Ishikawa (cell line): Measurements from ENCODE around the gene CBLC.

Experiments used
- CREB1 ChIP-seq: IDR thresholded peaks from 2 replicates; pipeline ENCODE4 v1.6.1; 2012; ENCODE audit warnings: low read depth
- EGR1 ChIP-seq: IDR thresholded peaks from 2 replicates; pipeline ENCODE4 v1.6.1; 2012
- EP300 ChIP-seq: IDR thresholded peaks from 2 replicates; pipeline ENCODE4 v1.6.1; 2012; ENCODE audit warnings: borderline replicate concordance
- NFIC ChIP-seq: IDR thresholded peaks from 2 replicates; pipeline ENCODE4 v1.6.1; 2012
- TAF1 ChIP-seq: IDR thresholded peaks from 2 replicates; pipeline ENCODE4 v1.6.1; 2012; ENCODE audit warnings: low read depth, mild to moderate bottlenecking
- TCF12 ChIP-seq: IDR thresholded peaks from 2 replicates; pipeline ENCODE4 v1.6.1; 2012; ENCODE audit warnings: low read depth
- YY1 ChIP-seq: IDR thresholded peaks from 2 replicates; pipeline ENCODE4 v1.6.1; 2012; ENCODE audit warnings: low read depth
- ZBTB7A ChIP-seq: IDR thresholded peaks from 2 replicates; pipeline ENCODE4 v1.6.1; 2012; ENCODE audit warnings: low read depth
- TF ChIP-seq, protein P1 (sequence below): IDR thresholded peaks from 2 replicates; pipeline ENCODE4 v1.6.1; 2012
- TF ChIP-seq, protein P2 (sequence below): IDR thresholded peaks from 2 replicates; pipeline ENCODE4 v1.6.1; 2012; ENCODE audit warnings: low read depth, mild to moderate bottlenecking

DNA sequence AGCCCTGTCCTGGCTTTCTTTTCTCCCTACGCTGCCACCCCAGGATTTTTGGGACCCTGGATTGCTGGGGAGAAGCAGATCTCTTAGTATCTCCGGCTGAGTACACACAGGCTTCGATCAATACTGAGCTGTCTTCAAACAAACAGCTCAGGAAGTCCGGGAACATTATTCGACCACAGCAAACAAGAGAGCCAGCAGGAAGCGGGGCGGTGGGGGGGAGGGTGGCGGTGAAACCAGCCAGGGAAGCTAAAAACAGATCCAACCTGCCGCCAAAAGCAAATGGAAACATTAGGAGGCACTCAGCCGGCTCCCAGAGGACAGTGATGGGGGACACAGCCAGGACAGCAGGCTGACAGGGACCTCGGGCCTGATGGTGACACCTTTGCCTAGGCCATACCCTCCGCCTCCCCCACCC lies 19.0 kb downstream of the CBLC start:
- no peak for TF ChIP-seq ZBTB7A
- no peak for TF ChIP-seq NFIC
- TF ChIP-seq YY1, result no peak
- TF ChIP-seq TAF1, result no peak
- TF ChIP-seq, protein P1, sequence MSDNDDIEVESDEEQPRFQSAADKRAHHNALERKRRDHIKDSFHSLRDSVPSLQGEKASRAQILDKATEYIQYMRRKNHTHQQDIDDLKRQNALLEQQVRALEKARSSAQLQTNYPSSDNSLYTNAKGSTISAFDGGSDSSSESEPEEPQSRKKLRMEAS, result no peak
- TF ChIP-seq EGR1, result no peak
- no peak for TF ChIP-seq TCF12
- TF ChIP-seq, protein P2, sequence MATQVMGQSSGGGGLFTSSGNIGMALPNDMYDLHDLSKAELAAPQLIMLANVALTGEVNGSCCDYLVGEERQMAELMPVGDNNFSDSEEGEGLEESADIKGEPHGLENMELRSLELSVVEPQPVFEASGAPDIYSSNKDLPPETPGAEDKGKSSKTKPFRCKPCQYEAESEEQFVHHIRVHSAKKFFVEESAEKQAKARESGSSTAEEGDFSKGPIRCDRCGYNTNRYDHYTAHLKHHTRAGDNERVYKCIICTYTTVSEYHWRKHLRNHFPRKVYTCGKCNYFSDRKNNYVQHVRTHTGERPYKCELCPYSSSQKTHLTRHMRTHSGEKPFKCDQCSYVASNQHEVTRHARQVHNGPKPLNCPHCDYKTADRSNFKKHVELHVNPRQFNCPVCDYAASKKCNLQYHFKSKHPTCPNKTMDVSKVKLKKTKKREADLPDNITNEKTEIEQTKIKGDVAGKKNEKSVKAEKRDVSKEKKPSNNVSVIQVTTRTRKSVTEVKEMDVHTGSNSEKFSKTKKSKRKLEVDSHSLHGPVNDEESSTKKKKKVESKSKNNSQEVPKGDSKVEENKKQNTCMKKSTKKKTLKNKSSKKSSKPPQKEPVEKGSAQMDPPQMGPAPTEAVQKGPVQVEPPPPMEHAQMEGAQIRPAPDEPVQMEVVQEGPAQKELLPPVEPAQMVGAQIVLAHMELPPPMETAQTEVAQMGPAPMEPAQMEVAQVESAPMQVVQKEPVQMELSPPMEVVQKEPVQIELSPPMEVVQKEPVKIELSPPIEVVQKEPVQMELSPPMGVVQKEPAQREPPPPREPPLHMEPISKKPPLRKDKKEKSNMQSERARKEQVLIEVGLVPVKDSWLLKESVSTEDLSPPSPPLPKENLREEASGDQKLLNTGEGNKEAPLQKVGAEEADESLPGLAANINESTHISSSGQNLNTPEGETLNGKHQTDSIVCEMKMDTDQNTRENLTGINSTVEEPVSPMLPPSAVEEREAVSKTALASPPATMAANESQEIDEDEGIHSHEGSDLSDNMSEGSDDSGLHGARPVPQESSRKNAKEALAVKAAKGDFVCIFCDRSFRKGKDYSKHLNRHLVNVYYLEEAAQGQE, result no peak
- no peak for TF ChIP-seq EP300
- no peak for TF ChIP-seq CREB1
